DMS53 treated with DMSO at 0.1 percent for 48 hours (cell line): ENCODE results near the gene SLC12A8.

Experiments used
- DNase-seq: peaks from one replicate; lab custom pipeline; 2025; ENCODE audit not compliant: unreplicated experiment; lab: John Stamatoyannopoulos, UW

SLC12A8 gene

GRCh38 chr3:125140818-125141595 lies 71.5 kb downstream of the SLC12A8 start:
- DNase-seq, result no peak

- DNase-seq, result no peak
Observed at GRCh38 chr3:125140011-125140817, 72.3 kb downstream of the SLC12A8 start.

GRCh38 chr3:125139386-125139785 lies 73.2 kb downstream of the SLC12A8 start:
- no peak for DNase-seq

GRCh38 chr3:125137358-125138033 lies 75.1 kb downstream of the SLC12A8 start:
- no peak for DNase-seq

- no peak for DNase-seq
Observed at GRCh38 chr3:125136966-125137357, 75.6 kb downstream of the SLC12A8 start.

- DNase-seq, result no peak
Observed at GRCh38 chr3:125136515-125136914, 76.0 kb downstream of the SLC12A8 start.

- DNase-seq, result no peak
Observed at GRCh38 chr3:125134952-125135351, 77.6 kb downstream of the SLC12A8 start.

- no peak for DNase-seq
Observed at GRCh38 chr3:125132815-125133214, 79.7 kb downstream of the SLC12A8 start.

- DNase-seq, result peak; percentile 99
Observed at GRCh38 chr3:125129512-125129997, 83.0 kb downstream of the SLC12A8 start.

- peak; percentile 56 for DNase-seq
Observed at GRCh38 chr3:125128861-125129501, 83.6 kb downstream of the SLC12A8 start.

- no peak for DNase-seq
Observed at GRCh38 chr3:125126323-125126722, 86.2 kb downstream of the SLC12A8 start.

GRCh38 chr3:125125821-125126245 lies 86.7 kb downstream of the SLC12A8 start:
- DNase-seq, result no peak

GRCh38 chr3:125123451-125124305 lies 88.9 kb downstream of the SLC12A8 start:
- no peak for DNase-seq

- DNase-seq, result no peak
Observed at GRCh38 chr3:125121246-125122010, 91.1 kb downstream of the SLC12A8 start.

- DNase-seq, result no peak
Observed at GRCh38 chr3:125120379-125121122, 92.0 kb downstream of the SLC12A8 start.

GRCh38 chr3:125119752-125120378 lies 92.7 kb downstream of the SLC12A8 start:
- no peak for DNase-seq

- DNase-seq, result no peak
Observed at GRCh38 chr3:125118600-125118999, 93.9 kb downstream of the SLC12A8 start.

- DNase-seq, result no peak
Observed at GRCh38 chr3:125117631-125118191, 94.8 kb downstream of the SLC12A8 start.
